ENCODE measurements around the gene ATAD3B. TPM values are rescaled to one million over a fixed set of nuclear protein-coding genes. Genes with fewer than 3 reads are reported as not detected.

ATAD3B gene
- total and polyA plus RNA-seq, 2 of the 13 experiments (the other 11 are each of a cell fraction or from before 2014, with no cell fraction given), result 9.6 to 31.1 TPM

DNA sequence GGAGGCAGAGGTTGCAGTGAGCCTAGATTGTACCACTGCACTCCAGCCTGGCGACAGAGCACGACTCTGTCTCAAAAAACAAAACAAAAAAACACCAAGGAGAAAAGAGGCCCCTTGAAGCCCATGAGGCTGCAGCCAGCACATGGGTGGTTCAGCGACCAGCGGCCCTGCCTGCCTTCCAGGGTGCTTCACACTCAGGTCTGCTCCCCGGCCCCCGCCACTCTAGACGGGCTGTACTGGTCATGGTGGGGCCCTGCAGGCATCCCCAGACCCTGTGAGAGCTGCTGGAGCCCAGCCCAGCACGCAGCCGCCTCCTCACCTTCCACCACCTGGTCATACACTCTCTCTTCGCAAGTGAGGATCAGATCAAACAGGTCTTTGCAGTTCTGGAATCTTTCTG lies 73.0 kb downstream of the ATAD3B start (continued):
- TF ChIP-seq, protein P1, sequence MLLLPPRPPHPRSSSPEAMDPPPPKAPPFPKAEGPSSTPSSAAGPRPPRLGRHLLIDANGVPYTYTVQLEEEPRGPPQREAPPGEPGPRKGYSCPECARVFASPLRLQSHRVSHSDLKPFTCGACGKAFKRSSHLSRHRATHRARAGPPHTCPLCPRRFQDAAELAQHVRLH (CRISPR knock-in tag; IDR thresholded peaks at IDR 0.05; ENCODE audit: borderline replicate concordance, low read depth), result no peak
- TF ChIP-seq PCBP1 (IDR thresholded peaks at IDR 0.05; ENCODE audit: borderline replicate concordance, low read depth, low read length), result no peak
- no peak for TF ChIP-seq CENPX (CRISPR knock-in tag; IDR thresholded peaks at IDR 0.05)
- TF ChIP-seq KLF16 (CRISPR knock-in tag; IDR thresholded peaks at IDR 0.05), result no peak

Other genes starting within 250 kb of the ATAD3B start
- 45.3 and 107 TPM in 2 replicates for gene SDF4, start 239.8 kb upstream of the ATAD3B start, total RNA-seq (2016; rRNA removed; fragmentation: Illumina TruSeq; extraction: Trizol)
- gene SDF4, start 239.8 kb upstream of the ATAD3B start, polyA plus RNA-seq (2011; rRNA removed), result 80.8 and 99.6 TPM in 2 replicates
- 9.2 and 14.2 TPM in 2 replicates for gene B3GALT6, start 239.5 kb upstream of the ATAD3B start, total RNA-seq (2016; rRNA removed; fragmentation: Illumina TruSeq; extraction: Trizol)
- 3.9 and 5.8 TPM in 2 replicates for gene B3GALT6, start 239.5 kb upstream of the ATAD3B start, polyA plus RNA-seq (2011; rRNA removed)
- 0.29 and 0.64 TPM in 2 replicates for gene C1QTNF12, start 225.0 kb upstream of the ATAD3B start, total RNA-seq (2016; rRNA removed; fragmentation: Illumina TruSeq; extraction: Trizol)
- gene C1QTNF12, start 225.0 kb upstream of the ATAD3B start, polyA plus RNA-seq (2011; rRNA removed), result 0.18 and 0.29 TPM in 2 replicates
- 22.1 and 29.4 TPM in 2 replicates for gene UBE2J2, start 197.9 kb upstream of the ATAD3B start, total RNA-seq (2016; rRNA removed; fragmentation: Illumina TruSeq; extraction: Trizol)
- gene UBE2J2, start 197.9 kb upstream of the ATAD3B start, polyA plus RNA-seq (2011; rRNA removed), result 25.4 and 28.8 TPM in 2 replicates
- gene SCNN1D, start 191.3 kb upstream of the ATAD3B start, total RNA-seq (2016; rRNA removed; fragmentation: Illumina TruSeq; extraction: Trizol), result 0.93 and 2.6 TPM in 2 replicates
- gene SCNN1D, start 191.3 kb upstream of the ATAD3B start, polyA plus RNA-seq (2011; rRNA removed), result 2.3 and 4.7 TPM in 2 replicates
- 16.4 and 29.4 TPM in 2 replicates for gene ACAP3, start 163.8 kb upstream of the ATAD3B start, total RNA-seq (2016; rRNA removed; fragmentation: Illumina TruSeq; extraction: Trizol)
- gene ACAP3, start 163.8 kb upstream of the ATAD3B start, polyA plus RNA-seq (2011; rRNA removed), result 50.8 and 56.3 TPM in 2 replicates
- gene PUSL1, start 163.2 kb upstream of the ATAD3B start, total RNA-seq (2016; rRNA removed; fragmentation: Illumina TruSeq; extraction: Trizol), result 21.7 and 22.2 TPM in 2 replicates
- 8.3 and 9.8 TPM in 2 replicates for gene PUSL1, start 163.2 kb upstream of the ATAD3B start, polyA plus RNA-seq (2011; rRNA removed)
- gene INTS11, start 147.1 kb upstream of the ATAD3B start, total RNA-seq (2016; rRNA removed; fragmentation: Illumina TruSeq; extraction: Trizol), result 46.4 and 52.8 TPM in 2 replicates
- gene INTS11, start 147.1 kb upstream of the ATAD3B start, polyA plus RNA-seq (2011; rRNA removed), result 94.8 and 104 TPM in 2 replicates
- gene CPTP, start 147.0 kb upstream of the ATAD3B start, total RNA-seq (2016; rRNA removed; fragmentation: Illumina TruSeq; extraction: Trizol), result 7.2 and 9.3 TPM in 2 replicates
- gene CPTP, start 147.0 kb upstream of the ATAD3B start, polyA plus RNA-seq (2011; rRNA removed), result 5.5 and 8.0 TPM in 2 replicates
- gene TAS1R3, start 140.5 kb upstream of the ATAD3B start, total RNA-seq (2016; rRNA removed; fragmentation: Illumina TruSeq; extraction: Trizol), result 0.15 TPM in 1 of 2 replicates, not detected in the other
- gene TAS1R3, start 140.5 kb upstream of the ATAD3B start, polyA plus RNA-seq (2011; rRNA removed), result 0.13 and 0.20 TPM in 2 replicates
- gene DVL1, start 122.3 kb upstream of the ATAD3B start, total RNA-seq (2016; rRNA removed; fragmentation: Illumina TruSeq; extraction: Trizol), result 42.8 and 60.4 TPM in 2 replicates
- 30.8 and 49.5 TPM in 2 replicates for gene DVL1, start 122.3 kb upstream of the ATAD3B start, polyA plus RNA-seq (2011; rRNA removed)
- gene MXRA8, start 113.2 kb upstream of the ATAD3B start, total RNA-seq (2016; rRNA removed; fragmentation: Illumina TruSeq; extraction: Trizol), result 5.4 and 19.8 TPM in 2 replicates
- 44.8 and 71.0 TPM in 2 replicates for gene MXRA8, start 113.2 kb upstream of the ATAD3B start, polyA plus RNA-seq (2011; rRNA removed)
- gene AURKAIP1, start 96.6 kb upstream of the ATAD3B start, total RNA-seq (2016; rRNA removed; fragmentation: Illumina TruSeq; extraction: Trizol), result 161 and 175 TPM in 2 replicates
- 64.6 and 69.5 TPM in 2 replicates for gene AURKAIP1, start 96.6 kb upstream of the ATAD3B start, polyA plus RNA-seq (2011; rRNA removed)
- gene CCNL2, start 72.4 kb upstream of the ATAD3B start, total RNA-seq (2016; rRNA removed; fragmentation: Illumina TruSeq; extraction: Trizol), result 19.6 and 105 TPM in 2 replicates
- 340 and 452 TPM in 2 replicates for gene CCNL2, start 72.4 kb upstream of the ATAD3B start, polyA plus RNA-seq (2011; rRNA removed)
- gene MRPL20, start 64.5 kb upstream of the ATAD3B start, total RNA-seq (2016; rRNA removed; fragmentation: Illumina TruSeq; extraction: Trizol), result 127 and 175 TPM in 2 replicates
- gene MRPL20, start 64.5 kb upstream of the ATAD3B start, polyA plus RNA-seq (2011; rRNA removed), result 59.0 and 59.2 TPM in 2 replicates
- 28.3 and 30.1 TPM in 2 replicates for gene ANKRD65, start 50.5 kb upstream of the ATAD3B start, total RNA-seq (2016; rRNA removed; fragmentation: Illumina TruSeq; extraction: Trizol)
- 12.1 and 13.2 TPM in 2 replicates for gene ANKRD65, start 50.5 kb upstream of the ATAD3B start, polyA plus RNA-seq (2011; rRNA removed)
- gene VWA1, start 36.1 kb upstream of the ATAD3B start, total RNA-seq (2016; rRNA removed; fragmentation: Illumina TruSeq; extraction: Trizol), result 25.1 and 57.5 TPM in 2 replicates
- 40.9 and 61.3 TPM in 2 replicates for gene VWA1, start 36.1 kb upstream of the ATAD3B start, polyA plus RNA-seq (2011; rRNA removed)
- 3.2 and 4.7 TPM in 2 replicates for gene ATAD3C, start 22.1 kb upstream of the ATAD3B start, total RNA-seq (2016; rRNA removed; fragmentation: Illumina TruSeq; extraction: Trizol)
- 2.4 and 3.5 TPM in 2 replicates for gene ATAD3C, start 22.1 kb upstream of the ATAD3B start, polyA plus RNA-seq (2011; rRNA removed)
- 33.4 and 49.0 TPM in 2 replicates for gene ATAD3A, start 40.4 kb downstream of the ATAD3B start, total RNA-seq (2016; rRNA removed; fragmentation: Illumina TruSeq; extraction: Trizol)
- gene ATAD3A, start 40.4 kb downstream of the ATAD3B start, polyA plus RNA-seq (2011; rRNA removed), result 10.6 and 15.5 TPM in 2 replicates
- gene TMEM240, start 68.9 kb downstream of the ATAD3B start, total RNA-seq (2016; rRNA removed; fragmentation: Illumina TruSeq; extraction: Trizol), result not detected in 2 replicates
- gene TMEM240, start 68.9 kb downstream of the ATAD3B start, polyA plus RNA-seq (2011; rRNA removed), result 0.17 and 0.21 TPM in 2 replicates
- gene SSU72, start 103.1 kb downstream of the ATAD3B start, total RNA-seq (2016; rRNA removed; fragmentation: Illumina TruSeq; extraction: Trizol), result 63.5 and 67.1 TPM in 2 replicates
- 41.7 and 42.8 TPM in 2 replicates for gene SSU72, start 103.1 kb downstream of the ATAD3B start, polyA plus RNA-seq (2011; rRNA removed)
- gene FNDC10, start 128.4 kb downstream of the ATAD3B start, total RNA-seq (2016; rRNA removed; fragmentation: Illumina TruSeq; extraction: Trizol), result 2.0 and 2.5 TPM in 2 replicates
- gene FNDC10, start 128.4 kb downstream of the ATAD3B start, polyA plus RNA-seq (2011; rRNA removed), result 2.2 and 3.1 TPM in 2 replicates
- gene MIB2, start 143.7 kb downstream of the ATAD3B start, total RNA-seq (2016; rRNA removed; fragmentation: Illumina TruSeq; extraction: Trizol), result 10.3 and 30.4 TPM in 2 replicates
- 19.9 and 31.3 TPM in 2 replicates for gene MIB2, start 143.7 kb downstream of the ATAD3B start, polyA plus RNA-seq (2011; rRNA removed)
- gene MMP23B, start 160.4 kb downstream of the ATAD3B start, total RNA-seq (2016; rRNA removed; fragmentation: Illumina TruSeq; extraction: Trizol), result 0.75 and 1.0 TPM in 2 replicates
- gene MMP23B, start 160.4 kb downstream of the ATAD3B start, polyA plus RNA-seq (2011; rRNA removed), result 0.61 and 2.0 TPM in 2 replicates
- gene CDK11B, start 187.2 kb downstream of the ATAD3B start, total RNA-seq (2016; rRNA removed; fragmentation: Illumina TruSeq; extraction: Trizol), result 12.4 and 15.1 TPM in 2 replicates
- gene CDK11B, start 187.2 kb downstream of the ATAD3B start, polyA plus RNA-seq (2011; rRNA removed), result 3.6 and 3.9 TPM in 2 replicates
- gene SLC35E2B, start 221.0 kb downstream of the ATAD3B start, total RNA-seq (2016; rRNA removed; fragmentation: Illumina TruSeq; extraction: Trizol), result 10.2 and 14.1 TPM in 2 replicates
- 19.7 and 25.8 TPM in 2 replicates for gene SLC35E2B, start 221.0 kb downstream of the ATAD3B start, polyA plus RNA-seq (2011; rRNA removed)